Measurements from ENCODE around the gene GATAD2A. TPM values are rescaled to one million over a fixed set of nuclear protein-coding genes. Genes with fewer than 3 reads are reported as not detected.

GATAD2A gene
- total and polyA plus RNA-seq, 9 of the 15 experiments (the other 6 are each of a cell fraction or from before 2014, with no cell fraction given): 2.4 to 226 (median 44.2) TPM

- peak; percentile 92 for TF ChIP-seq ATF7 (IDR thresholded peaks at IDR 0.05)
- peak; percentile 56; the same call in 1 of the 2 replicates for TF ChIP-seq LEF1 (IDR thresholded peaks at IDR 0.05)
- peak; percentile 95 for TF ChIP-seq CXXC5 (CRISPR knock-in tag; IDR thresholded peaks at IDR 0.05)
- TF ChIP-seq POLR2H (tag; IDR thresholded peaks at IDR 0.05; ENCODE audit: low read depth): peak; percentile 54; the same call in 1 of the 2 replicates
- TF ChIP-seq DMBX1 (CRISPR knock-in tag; IDR thresholded peaks at IDR 0.05; ENCODE audit: borderline replicate concordance): peak; percentile 59; the same call in 1 of the 2 replicates
- no peak for TF ChIP-seq COPS2 (conservative IDR thresholded peaks at IDR 0.05)
- TF ChIP-seq, protein P1, sequence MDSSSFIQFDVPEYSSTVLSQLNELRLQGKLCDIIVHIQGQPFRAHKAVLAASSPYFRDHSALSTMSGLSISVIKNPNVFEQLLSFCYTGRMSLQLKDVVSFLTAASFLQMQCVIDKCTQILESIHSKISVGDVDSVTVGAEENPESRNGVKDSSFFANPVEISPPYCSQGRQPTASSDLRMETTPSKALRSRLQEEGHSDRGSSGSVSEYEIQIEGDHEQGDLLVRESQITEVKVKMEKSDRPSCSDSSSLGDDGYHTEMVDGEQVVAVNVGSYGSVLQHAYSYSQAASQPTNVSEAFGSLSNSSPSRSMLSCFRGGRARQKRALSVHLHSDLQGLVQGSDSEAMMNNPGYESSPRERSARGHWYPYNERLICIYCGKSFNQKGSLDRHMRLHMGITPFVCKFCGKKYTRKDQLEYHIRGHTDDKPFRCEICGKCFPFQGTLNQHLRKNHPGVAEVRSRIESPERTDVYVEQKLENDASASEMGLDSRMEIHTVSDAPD (CRISPR knock-in tag; IDR thresholded peaks at IDR 0.05): no peak
- TF ChIP-seq LCOR (CRISPR knock-in tag; IDR thresholded peaks at IDR 0.05): peak; percentile 94
- TF ChIP-seq DLX4 (CRISPR knock-in tag; IDR thresholded peaks at IDR 0.05): no peak
- TF ChIP-seq RFX5 (IDR thresholded peaks at IDR 0.05; ENCODE audit: low read depth, low read length): no peak
- no peak for TF ChIP-seq RBM15 (IDR thresholded peaks at IDR 0.05; ENCODE audit: insufficient read depth, low read length)
- TF ChIP-seq MIER1 (IDR thresholded peaks at IDR 0.05; ENCODE audit: low read depth): no peak
- no peak for TF ChIP-seq POLR2AphosphoS2 (IDR thresholded peaks at IDR 0.05; ENCODE audit: low read length)
- no peak for TF ChIP-seq TEAD2 (tag; IDR thresholded peaks at IDR 0.05)
- TF ChIP-seq RBFOX2 (IDR thresholded peaks at IDR 0.05; ENCODE audit: low read depth, low read length): peak; percentile 84
- TF ChIP-seq EP300 (IDR thresholded peaks at IDR 0.05; ENCODE audit: low read length): no peak
- TF ChIP-seq SREBF2 (CRISPR knock-in tag; IDR thresholded peaks at IDR 0.05): no peak
- TF ChIP-seq SUPT5H (IDR thresholded peaks at IDR 0.05): no peak
- no peak for TF ChIP-seq NR2F6 (CRISPR knock-in tag; IDR thresholded peaks at IDR 0.05)
- TF ChIP-seq CHCHD3 (CRISPR knock-in tag; IDR thresholded peaks at IDR 0.05): no peak
- peak; percentile 46 for TF ChIP-seq SAP30 (IDR thresholded peaks at IDR 0.05; ENCODE audit: borderline replicate concordance, insufficient read depth, low read depth, low read length, poor library complexity, severe bottlenecking)
- peak; percentile 15 to 94; a peak in 3 of 4 replicates for TF ChIP-seq FOXK2 (conservative IDR thresholded peaks at IDR 0.05 in 1 of 2, IDR thresholded peaks at IDR 0.05 in 1 of 2; ENCODE audit: low read depth in 2 of 2)
- TF ChIP-seq XRCC4 (IDR thresholded peaks at IDR 0.05; ENCODE audit: extremely low read depth, insufficient read depth, insufficient read length): no peak
- TF ChIP-seq RUNX1 (IDR thresholded peaks at IDR 0.05; ENCODE audit: low read depth): 0 out of 2 replicates have a peak, but pooled peaks have one; percentile 47
- no peak for TF ChIP-seq SMAD2 (IDR thresholded peaks at IDR 0.05; ENCODE audit: low read depth, low read length)
Measured at GRCh38 chr19:19404879-19405860, at the start of gene GATAD2A (continued).
